PC-3 (cell line): ENCODE measurements around the gene ZFP36. TPM values are rescaled to one million over a fixed set of nuclear protein-coding genes. Genes with fewer than 3 reads are reported as not detected.
A peak's percentile ranks its signal among the peaks of the same experiment; 100 is the strongest.

ENCODE experiments used
- ATAC-seq: fragments of 200-7000 bp; cut with Tn5 transposase; 2 replicates; pipeline ENCODE4 v1.9.1; 2020; ENCODE audit warnings: mild to moderate bottlenecking, moderate library complexity
- BruUV-seq: library from RNA; stranded (reverse); fragments of 400-500 nt; replicated peaks from 2 replicates; lab custom pipeline; 2021; lab: Mats Ljungman, UMichigan
- CTCF ChIA-PET: fragments of 300-600 bp; sonication (Branson Sonifier 250); formaldehyde crosslinking; loops from one replicate; lab custom pipeline; 2022; ENCODE audit warnings: antibody characterized with exemption; lab: Charles Lee
- POLR2A ChIA-PET: fragments of 300-600 bp; sonication (Branson Sonifier 250); formaldehyde crosslinking; loops from one replicate; lab custom pipeline; 2022; ENCODE audit warnings: antibody characterized with exemption; ENCODE audit not compliant: unreplicated experiment; lab: Charles Lee
- DNase-seq: peaks from one replicate; pipeline ENCODE4 v3.0.0-alpha.2; 2015
- H2AFZ ChIP-seq: fragments of 300-600 bp; sonication (generic); 2 replicates; pipeline ENCODE4 v1.6.0; 2016; ENCODE audit warnings: antibody characterized with exemption, low read length
- H3F3A ChIP-seq: fragments of 300-600 bp; sonication (generic); one replicate; pipeline ENCODE4 v1.6.0; 2017; ENCODE audit warnings: antibody characterized with exemption, low read length, control low read depth, mild to moderate bottlenecking; ENCODE audit not compliant: unreplicated experiment
- H3K27ac ChIP-seq: fragments of 300-600 bp; sonication (generic); 2 replicates; pipeline ENCODE4 v1.5.1; 2016; ENCODE audit warnings: mild to moderate bottlenecking, low read length
- H3K27me3 ChIP-seq: fragments of 300-600 bp; sonication (generic); 2 replicates; pipeline ENCODE4 v1.6.1; 2016; ENCODE audit warnings: low read length, mixed read lengths
- H3K36me3 ChIP-seq: fragments of 300-600 bp; sonication (generic); 2 replicates; pipeline ENCODE4 v1.6.1; 2016; ENCODE audit warnings: low read depth, mixed run types, low read length, mixed read lengths
- H3K4me1 ChIP-seq: fragments of 300-600 bp; sonication (generic); 2 replicates; pipeline ENCODE4 v1.5.1; 2016; ENCODE audit warnings: low read length; ENCODE audit not compliant: insufficient read depth
- H3K4me2 ChIP-seq: fragments of 300-600 bp; sonication (generic); 2 replicates; pipeline ENCODE4 v1.6.0; 2016; ENCODE audit warnings: low read length
- H3K4me3 ChIP-seq: fragments of 300-600 bp; sonication (generic); 2 replicates; pipeline ENCODE4 v1.5.1; 2016; ENCODE audit warnings: mild to moderate bottlenecking, low read length, mixed read lengths
- H3K79me2 ChIP-seq: fragments of 300-600 bp; sonication (generic); 2 replicates; pipeline ENCODE4 v1.6.1; 2017; ENCODE audit warnings: low read length, mixed read lengths
- H3K9ac ChIP-seq: fragments of 300-600 bp; sonication (generic); 2 replicates; pipeline ENCODE4 v1.6.0; 2016; ENCODE audit warnings: mild to moderate bottlenecking, low read length
- H3K9me2 ChIP-seq: fragments of 300-600 bp; sonication (generic); replicated peaks from 2 replicates; pipeline ENCODE4 v1.6.1; 2016; ENCODE audit warnings: mixed run types, low read length, mixed read lengths
- H3K9me3 ChIP-seq: fragments of 300-600 bp; sonication (generic); 2 replicates; pipeline ENCODE4 v1.6.1; 2016; ENCODE audit warnings: low read length, mixed read lengths
- H4K20me1 ChIP-seq: fragments of 300-600 bp; sonication (generic); 2 replicates; pipeline ENCODE4 v1.6.1; 2016; ENCODE audit warnings: low read length, mixed read lengths
- EZH2 ChIP-seq: fragments of 300-600 bp; sonication (generic); IDR thresholded peaks from one replicate; pipeline ENCODE4 v1.6.1; 2017; ENCODE audit warnings: antibody characterized with exemption, mild to moderate bottlenecking, low read length; ENCODE audit not compliant: unreplicated experiment
- EZH2phosphoT487 ChIP-seq: fragments of 300-600 bp; sonication (generic); IDR thresholded peaks from 2 replicates; pipeline ENCODE4 v1.6.1; 2018; ENCODE audit warnings: mild to moderate bottlenecking, antibody characterized with exemption, low read length, borderline replicate concordance
- intact Hi-C: fragments of 100-400 bp; cut with micrococcal nuclease; formaldehyde crosslinking; loops from 2 replicates; pipeline ENCODE4 v1.9.0; 2023
- total RNA-seq: library from RNA; depleted of rRNA; stranded (reverse); fragments of >200 nt; gene quantifications from 2 replicates; pipeline ENCODE4 v1.2.3, GENCODE V29; 2014
- TF ChIP-seq, protein P1 (sequence below): fragments of 300-600 bp; sonication (generic); conservative IDR thresholded peaks from 2 replicates; pipeline ENCODE4 v1.5.1; 2017; ENCODE audit warnings: antibody characterized with exemption, low read depth, mild to moderate bottlenecking, low read length

ZFP36 gene
- total RNA-seq, 1 experiment from 2014 or later = 32.7 TPM

DNA sequence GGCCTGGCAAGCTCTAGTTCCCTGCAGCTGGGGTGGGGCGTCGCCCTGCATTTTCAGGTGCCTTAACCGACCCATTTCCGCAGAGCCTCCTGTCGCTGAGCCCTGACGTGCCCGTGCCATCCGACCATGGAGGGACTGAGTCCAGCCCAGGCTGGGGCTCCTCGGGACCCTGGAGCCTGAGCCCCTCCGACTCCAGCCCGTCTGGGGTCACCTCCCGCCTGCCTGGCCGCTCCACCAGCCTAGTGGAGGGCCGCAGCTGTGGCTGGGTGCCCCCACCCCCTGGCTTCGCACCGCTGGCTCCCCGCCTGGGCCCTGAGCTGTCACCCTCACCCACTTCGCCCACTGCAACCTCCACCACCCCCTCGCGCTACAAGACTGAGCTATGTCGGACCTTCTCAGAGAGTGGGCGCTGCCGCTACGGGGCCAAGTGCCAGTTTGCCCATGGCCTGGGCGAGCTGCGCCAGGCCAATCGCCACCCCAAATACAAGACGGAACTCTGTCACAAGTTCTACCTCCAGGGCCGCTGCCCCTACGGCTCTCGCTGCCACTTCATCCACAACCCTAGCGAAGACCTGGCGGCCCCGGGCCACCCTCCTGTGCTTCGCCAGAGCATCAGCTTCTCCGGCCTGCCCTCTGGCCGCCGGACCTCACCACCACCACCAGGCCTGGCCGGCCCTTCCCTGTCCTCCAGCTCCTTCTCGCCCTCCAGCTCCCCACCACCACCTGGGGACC is 1.2 kb downstream of the ZFP36 start:
- no peaks in the 10 kb centered on the region for H3K27me3 ChIP-seq
- H2AFZ ChIP-seq = no peak overlapping the region
- H3K4me3 ChIP-seq = peak overlapping the region; percentile 100
- H3K9ac ChIP-seq = peak overlapping the region; percentile 94
- peaks cover 20% of the 10 kb centered on the region for H4K20me1 ChIP-seq
- intact Hi-C loops = no loop called here
- ChIA-PET POLR2A (interaction anchor here (0.6 kb wide), 2 partner anchors 9 to 28 kb away, joined by 4 to 5 read pairs; partner anchors contain the start of gene RPS16), CTCF (no interaction called here)
- no TSS peak for BruUV-seq
- no peaks in the 10 kb centered on the region for H3K9me2 ChIP-seq
- H3K27ac ChIP-seq = peak overlapping the region; percentile 83
- H3K79me2 ChIP-seq = peaks cover 22% of the 10 kb centered on the region
- no peaks in the 10 kb centered on the region for H3K9me3 ChIP-seq
- H3K36me3 ChIP-seq = peaks cover 9% of the 10 kb centered on the region
- no peak for ATAC-seq
- TF ChIP-seq, protein P1, sequence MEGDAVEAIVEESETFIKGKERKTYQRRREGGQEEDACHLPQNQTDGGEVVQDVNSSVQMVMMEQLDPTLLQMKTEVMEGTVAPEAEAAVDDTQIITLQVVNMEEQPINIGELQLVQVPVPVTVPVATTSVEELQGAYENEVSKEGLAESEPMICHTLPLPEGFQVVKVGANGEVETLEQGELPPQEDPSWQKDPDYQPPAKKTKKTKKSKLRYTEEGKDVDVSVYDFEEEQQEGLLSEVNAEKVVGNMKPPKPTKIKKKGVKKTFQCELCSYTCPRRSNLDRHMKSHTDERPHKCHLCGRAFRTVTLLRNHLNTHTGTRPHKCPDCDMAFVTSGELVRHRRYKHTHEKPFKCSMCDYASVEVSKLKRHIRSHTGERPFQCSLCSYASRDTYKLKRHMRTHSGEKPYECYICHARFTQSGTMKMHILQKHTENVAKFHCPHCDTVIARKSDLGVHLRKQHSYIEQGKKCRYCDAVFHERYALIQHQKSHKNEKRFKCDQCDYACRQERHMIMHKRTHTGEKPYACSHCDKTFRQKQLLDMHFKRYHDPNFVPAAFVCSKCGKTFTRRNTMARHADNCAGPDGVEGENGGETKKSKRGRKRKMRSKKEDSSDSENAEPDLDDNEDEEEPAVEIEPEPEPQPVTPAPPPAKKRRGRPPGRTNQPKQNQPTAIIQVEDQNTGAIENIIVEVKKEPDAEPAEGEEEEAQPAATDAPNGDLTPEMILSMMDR = no peak
- TF ChIP-seq EZH2phosphoT487 (no peak), EZH2 (no peak)
- peak; percentile 58 for DNase-seq
- H3K4me2 ChIP-seq = peak overlapping the region; percentile 99
- peaks cover 42% of the 10 kb centered on the region for H3K4me1 ChIP-seq
- no peaks in the 10 kb centered on the region for H3F3A ChIP-seq

DNA sequence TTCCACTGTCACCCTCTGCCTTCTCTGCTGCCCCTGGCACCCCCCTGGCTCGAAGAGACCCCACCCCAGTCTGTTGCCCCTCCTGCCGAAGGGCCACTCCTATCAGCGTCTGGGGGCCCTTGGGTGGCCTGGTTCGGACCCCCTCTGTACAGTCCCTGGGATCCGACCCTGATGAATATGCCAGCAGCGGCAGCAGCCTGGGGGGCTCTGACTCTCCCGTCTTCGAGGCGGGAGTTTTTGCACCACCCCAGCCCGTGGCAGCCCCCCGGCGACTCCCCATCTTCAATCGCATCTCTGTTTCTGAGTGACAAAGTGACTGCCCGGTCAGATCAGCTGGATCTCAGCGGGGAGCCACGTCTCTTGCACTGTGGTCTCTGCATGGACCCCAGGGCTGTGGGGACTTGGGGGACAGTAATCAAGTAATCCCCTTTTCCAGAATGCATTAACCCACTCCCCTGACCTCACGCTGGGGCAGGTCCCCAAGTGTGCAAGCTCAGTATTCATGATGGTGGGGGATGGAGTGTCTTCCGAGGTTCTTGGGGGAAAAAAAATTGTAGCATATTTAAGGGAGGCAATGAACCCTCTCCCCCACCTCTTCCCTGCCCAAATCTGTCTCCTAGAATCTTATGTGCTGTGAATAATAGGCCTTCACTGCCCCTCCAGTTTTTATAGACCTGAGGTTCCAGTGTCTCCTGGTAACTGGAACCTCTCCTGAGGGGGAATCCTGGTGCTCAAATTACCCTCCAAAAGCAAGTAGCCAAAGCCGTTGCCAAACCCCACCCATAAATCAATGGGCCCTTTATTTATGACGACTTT is 2.0 kb downstream of the ZFP36 start:
- Histone ChIP-seq H3K9me3 (no peaks in the 10 kb centered on the region), H4K20me1 (peaks cover 20% of the 10 kb centered on the region), H3F3A (no peaks in the 10 kb centered on the region), H3K9ac (peak overlapping the region; percentile 94), H3K27ac (peak overlapping the region; percentile 83), H3K36me3 (peaks cover 9% of the 10 kb centered on the region), H3K27me3 (no peaks in the 10 kb centered on the region), H3K9me2 (no peaks in the 10 kb centered on the region), H3K4me1 (peaks cover 36% of the 10 kb centered on the region), H3K4me3 (peak overlapping the region; percentile 100), H2AFZ (no peak overlapping the region), H3K79me2 (peaks cover 22% of the 10 kb centered on the region), H3K4me2 (peak overlapping the region; percentile 99)
- ChIA-PET CTCF (no interaction called here), POLR2A (no interaction called here)
- intact Hi-C loops = no loop called here
- no peak for ATAC-seq
- TF ChIP-seq EZH2phosphoT487 (no peak), EZH2 (no peak)
- TF ChIP-seq, protein P1 = no peak
- BruUV-seq = TSS peak; percentile 74
- peak; percentile 58 for DNase-seq
